VCaP (cell line): Measurements from ENCODE around the gene ADAMTSL2.

Experiments used
- H3K27ac ChIP-seq: fragments of 450-650 bp; 2 replicates; pipeline ENCODE4 v1.5.1; 2017
- TF ChIP-seq, protein P1 (sequence below): fragments of 450-650 bp; conservative IDR thresholded peaks from 2 replicates; pipeline ENCODE4 v1.5.1; 2017; ENCODE audit warnings: mild to moderate bottlenecking, moderate library complexity

ADAMTSL2 gene

DNA sequence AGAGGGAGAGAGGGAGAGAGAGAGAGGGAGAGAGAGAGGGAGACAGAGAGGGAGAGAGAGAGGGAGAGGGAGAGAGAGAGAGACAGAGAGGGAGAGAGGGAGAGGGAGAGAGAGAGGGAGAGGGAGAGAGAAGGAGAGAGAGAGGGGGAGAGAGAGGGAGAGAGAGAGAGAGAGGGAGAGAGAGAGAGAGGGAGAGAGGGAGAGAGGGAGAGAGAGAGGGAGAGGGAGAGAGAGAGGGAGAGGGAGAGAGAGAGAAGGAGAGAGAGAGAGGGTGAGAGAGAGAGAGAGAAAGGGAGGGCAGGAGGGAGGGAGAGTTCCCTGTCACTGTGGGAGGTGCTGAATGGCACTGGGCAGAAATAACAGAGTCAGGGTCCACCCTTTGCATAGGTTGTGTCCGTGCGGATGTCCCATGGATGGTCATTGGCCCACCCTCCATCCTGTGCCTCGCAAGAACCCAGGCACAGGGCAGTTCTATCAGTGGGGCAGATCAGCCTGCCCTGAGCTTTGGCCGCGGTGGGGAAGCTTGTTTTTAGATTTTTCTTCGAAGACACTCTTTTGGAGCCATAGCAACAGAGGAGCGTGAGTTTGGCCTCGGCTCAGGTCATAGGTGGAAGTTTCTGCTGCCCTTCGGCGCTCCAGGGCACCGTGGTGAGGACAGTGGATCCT is 30.1 kb downstream of the ADAMTSL2 start:
- TF ChIP-seq, protein P1, sequence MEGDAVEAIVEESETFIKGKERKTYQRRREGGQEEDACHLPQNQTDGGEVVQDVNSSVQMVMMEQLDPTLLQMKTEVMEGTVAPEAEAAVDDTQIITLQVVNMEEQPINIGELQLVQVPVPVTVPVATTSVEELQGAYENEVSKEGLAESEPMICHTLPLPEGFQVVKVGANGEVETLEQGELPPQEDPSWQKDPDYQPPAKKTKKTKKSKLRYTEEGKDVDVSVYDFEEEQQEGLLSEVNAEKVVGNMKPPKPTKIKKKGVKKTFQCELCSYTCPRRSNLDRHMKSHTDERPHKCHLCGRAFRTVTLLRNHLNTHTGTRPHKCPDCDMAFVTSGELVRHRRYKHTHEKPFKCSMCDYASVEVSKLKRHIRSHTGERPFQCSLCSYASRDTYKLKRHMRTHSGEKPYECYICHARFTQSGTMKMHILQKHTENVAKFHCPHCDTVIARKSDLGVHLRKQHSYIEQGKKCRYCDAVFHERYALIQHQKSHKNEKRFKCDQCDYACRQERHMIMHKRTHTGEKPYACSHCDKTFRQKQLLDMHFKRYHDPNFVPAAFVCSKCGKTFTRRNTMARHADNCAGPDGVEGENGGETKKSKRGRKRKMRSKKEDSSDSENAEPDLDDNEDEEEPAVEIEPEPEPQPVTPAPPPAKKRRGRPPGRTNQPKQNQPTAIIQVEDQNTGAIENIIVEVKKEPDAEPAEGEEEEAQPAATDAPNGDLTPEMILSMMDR: no peak
- H3K27ac ChIP-seq: no peak overlapping the region

DNA sequence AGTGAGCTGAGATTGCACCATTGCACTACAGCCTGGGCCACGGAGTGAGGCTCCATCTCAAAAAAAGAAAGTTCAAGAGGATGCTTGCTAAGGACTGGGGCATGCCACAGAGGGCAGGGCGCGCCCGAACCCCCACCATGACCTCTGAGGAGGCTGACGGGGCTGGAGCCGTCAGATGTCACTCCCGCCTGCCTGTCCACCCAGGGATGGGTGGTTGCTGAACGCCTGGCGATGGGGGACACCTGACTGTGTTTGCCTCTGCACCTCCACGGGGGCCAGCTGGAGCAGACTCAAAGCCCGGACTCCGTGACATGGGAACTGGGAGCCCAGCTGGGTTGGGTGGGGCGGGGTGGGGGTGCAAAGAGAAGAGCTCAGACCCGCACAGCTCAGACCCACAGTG is 31.9 kb downstream of the ADAMTSL2 start:
- no peak overlapping the region for H3K27ac ChIP-seq
- TF ChIP-seq, protein P1: no peak

DNA sequence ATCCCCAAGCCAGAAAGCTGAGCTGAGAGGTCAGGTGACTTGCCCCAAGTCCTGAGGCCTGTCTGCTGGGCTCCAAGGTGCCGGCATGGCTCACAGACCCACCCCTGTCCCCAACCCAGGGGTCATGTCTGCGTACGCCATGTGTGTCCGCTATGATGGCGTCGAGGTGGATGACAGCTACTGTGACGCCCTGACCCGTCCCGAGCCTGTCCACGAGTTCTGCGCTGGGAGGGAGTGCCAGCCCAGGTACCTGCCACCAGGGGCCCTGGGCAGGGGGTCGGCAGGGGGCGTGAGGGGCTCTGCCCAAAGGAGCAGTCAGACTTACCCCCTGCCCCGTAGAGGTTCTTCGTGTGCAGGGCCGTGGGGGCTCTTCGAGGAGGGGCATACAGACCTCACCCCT is 32.3 kb downstream of the ADAMTSL2 start:
- TF ChIP-seq, protein P1: no peak
- H3K27ac ChIP-seq: no peak overlapping the region

DNA sequence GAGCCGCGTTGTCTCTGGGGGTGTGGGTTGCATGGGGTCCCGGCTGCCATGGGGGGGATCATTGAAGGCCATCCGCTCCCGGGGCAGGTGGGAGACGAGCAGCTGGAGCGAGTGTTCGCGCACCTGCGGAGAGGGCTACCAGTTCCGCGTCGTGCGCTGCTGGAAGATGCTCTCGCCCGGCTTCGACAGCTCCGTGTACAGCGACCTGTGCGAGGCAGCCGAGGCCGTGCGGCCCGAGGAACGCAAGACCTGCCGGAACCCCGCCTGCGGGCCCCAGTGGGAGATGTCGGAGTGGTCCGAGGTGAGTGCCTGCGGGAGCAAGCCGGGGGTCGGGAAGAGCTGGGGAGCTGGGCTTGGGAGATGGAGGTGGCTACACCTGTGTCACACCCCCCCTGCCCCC is 33.7 kb downstream of the ADAMTSL2 start:
- TF ChIP-seq, protein P1: no peak

DNA sequence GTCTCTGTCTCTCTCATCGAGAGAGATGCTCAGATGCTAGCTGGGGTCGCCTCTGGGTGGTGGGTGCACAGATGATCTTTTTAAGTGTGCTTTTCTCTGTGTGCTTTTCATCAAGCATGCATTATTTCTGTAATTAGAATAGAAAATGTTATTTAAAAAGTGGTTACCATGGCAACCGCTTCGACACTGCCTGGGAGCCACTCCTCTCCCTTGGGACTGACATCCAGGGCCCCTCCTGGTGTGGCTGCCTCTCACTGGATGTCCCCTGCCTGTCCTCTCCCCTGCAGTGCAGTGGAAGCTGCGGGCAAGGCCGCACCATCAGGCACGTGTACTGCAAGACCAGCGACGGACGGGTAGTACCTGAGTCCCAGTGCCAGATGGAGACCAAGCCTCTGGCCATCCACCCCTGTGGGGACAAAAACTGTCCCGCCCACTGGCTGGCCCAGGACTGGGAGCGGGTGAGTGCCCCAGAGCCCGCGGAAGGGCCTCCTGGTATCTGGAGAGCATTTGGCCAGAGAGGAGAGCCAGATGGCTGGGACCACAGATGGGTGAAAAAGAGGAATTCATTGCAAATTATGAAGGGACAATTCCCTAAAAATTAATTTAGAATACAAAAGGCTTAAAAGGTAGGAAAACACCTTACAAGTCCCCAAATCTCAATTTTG is 34.7 kb downstream of the ADAMTSL2 start:
- no peak overlapping the region for H3K27ac ChIP-seq
- TF ChIP-seq, protein P1: no peak

More for the DNA sequence above, 33.7 kb downstream of the ADAMTSL2 start:
- no peak overlapping the region for H3K27ac ChIP-seq

DNA sequence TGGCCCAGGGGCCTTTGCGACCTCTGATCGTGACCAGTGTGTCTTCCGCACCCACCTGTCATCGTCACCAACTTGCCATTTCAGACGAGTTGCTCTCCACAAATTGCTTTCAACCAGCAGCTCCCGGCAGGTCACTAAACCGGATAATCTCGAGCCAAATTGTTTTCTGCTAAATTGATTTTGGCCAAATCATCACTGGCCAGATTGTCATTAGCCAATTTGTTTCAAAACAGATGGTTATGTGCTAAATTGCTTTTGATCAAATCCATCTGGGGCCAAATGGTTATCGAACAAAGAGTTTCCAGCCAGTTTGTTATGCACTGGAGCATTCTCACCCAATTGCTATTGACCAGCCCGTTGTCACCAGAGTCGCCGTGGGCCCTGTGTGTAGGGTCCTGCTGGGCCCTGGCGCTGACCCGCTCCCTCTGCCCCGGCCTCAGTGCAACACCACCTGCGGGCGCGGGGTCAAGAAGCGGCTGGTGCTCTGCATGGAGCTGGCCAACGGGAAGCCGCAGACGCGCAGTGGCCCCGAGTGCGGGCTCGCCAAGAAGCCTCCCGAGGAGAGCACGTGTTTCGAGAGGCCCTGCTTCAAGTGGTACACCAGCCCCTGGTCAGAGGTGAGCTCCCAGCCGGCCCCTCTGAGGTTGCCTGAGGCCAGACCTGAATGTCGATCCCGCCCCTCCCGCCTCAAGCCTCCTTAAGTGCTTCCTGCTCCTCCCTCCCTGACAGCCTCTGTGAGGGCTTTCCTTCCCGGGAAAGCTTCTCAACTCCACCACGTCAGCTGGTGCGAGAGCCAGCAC is 35.6 kb downstream of the ADAMTSL2 start:
- TF ChIP-seq, protein P1: no peak
- no peak overlapping the region for H3K27ac ChIP-seq

DNA sequence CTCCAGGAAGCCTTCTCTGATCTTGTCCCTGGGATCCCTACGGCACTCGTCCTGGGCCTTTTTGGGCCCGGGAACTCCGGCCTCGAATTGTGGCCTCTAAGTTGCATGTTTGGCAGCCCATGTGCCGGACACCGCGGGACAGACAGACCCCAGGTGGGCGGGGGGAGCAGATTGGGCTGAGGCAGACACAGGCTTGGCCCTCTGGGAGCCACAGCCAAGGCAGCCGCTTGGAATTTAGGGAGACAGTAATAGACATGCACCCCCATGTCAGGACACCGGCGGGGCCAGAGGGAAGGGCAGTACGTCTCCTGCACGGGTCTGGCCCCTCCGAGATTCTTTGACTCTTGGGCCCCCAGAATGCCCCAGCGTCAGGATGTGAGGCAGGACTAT is 36.2 kb downstream of the ADAMTSL2 start:
- no peak overlapping the region for H3K27ac ChIP-seq
- TF ChIP-seq, protein P1: no peak
